ENCODE data around the gene PALMD. TPM values are rescaled to one million over a fixed set of nuclear protein-coding genes. Genes with fewer than 3 reads are reported as not detected.

The PALMD gene
- total RNA-seq, 1 experiment from 2014 or later, result not detected

- Histone ChIP-seq H4K91ac (ENCODE audit: insufficient read length, low read depth, low read length) (no peak overlapping the region), H3K56ac (ENCODE audit: insufficient read length, low read depth, low read length) (no peak overlapping the region), H3K27ac (ENCODE audit: insufficient read length, low read depth, low read length) (no peak overlapping the region), H3K23ac (ENCODE audit: insufficient read length, low read depth, low read length) (no peak overlapping the region), H3K14ac (ENCODE audit: insufficient read depth, low read length) (no peak overlapping the region), H2BK5ac (ENCODE audit: insufficient read length, low read length) (no peak overlapping the region), H3K79me2 (ENCODE audit: insufficient read depth, low read length) (no peaks in the 10 kb centered on the region), H2BK20ac (ENCODE audit: low read depth, low read length, poor library complexity, severe bottlenecking) (no peak overlapping the region), H3K4me2 (ENCODE audit: insufficient read depth, insufficient read length, low read length) (no peak overlapping the region), H2AK5ac (ENCODE audit: insufficient read length, low read length) (no peak overlapping the region), H3K27me3 (ENCODE audit: insufficient read depth, low read length) (no peaks in the 10 kb centered on the region), H4K8ac (replicated peaks; ENCODE audit: insufficient read length, low read depth, low read length) (no peak overlapping the region), H3K9me3 (ENCODE audit: control insufficient read depth, low read depth, low read length) (no peaks in the 10 kb centered on the region), H4K5ac (ENCODE audit: insufficient read length, low read depth, low read length) (no peak overlapping the region), H3K4ac (ENCODE audit: low read depth, low read length) (no peak overlapping the region), H2BK15ac (ENCODE audit: low read depth, low read length) (no peak overlapping the region), H2BK12ac (ENCODE audit: insufficient read length, low read depth, low read length) (no peak overlapping the region), H4K20me1 (ENCODE audit: control insufficient read depth, insufficient read depth, insufficient read length) (no peaks in the 10 kb centered on the region), H3K23me2 (ENCODE audit: insufficient read length, low read depth, low read length, poor library complexity, severe bottlenecking) (no peaks in the 10 kb centered on the region), H3K9ac (ENCODE audit: extremely low read depth, insufficient read length, low read length) (no peak overlapping the region), H3T11ph (ENCODE audit: low read length) (no peak overlapping the region), H2AFZ (ENCODE audit: low read length) (no peak overlapping the region), H2BK120ac (ENCODE audit: low read depth, low read length, poor library complexity, severe bottlenecking) (no peak overlapping the region), H3K18ac (ENCODE audit: insufficient read length, low read depth, low read length) (no peak overlapping the region), H3K4me1 (ENCODE audit: insufficient read depth, low read length) (no peaks in the 10 kb centered on the region), H3K79me1 (ENCODE audit: insufficient read depth, low read depth, low read length, poor library complexity, severe bottlenecking) (no peaks in the 10 kb centered on the region)
- H3K27me3 Mint-ChIP-seq (ENCODE audit: low read depth), result no peaks in the 10 kb centered on the region
- H3K27ac Mint-ChIP-seq, result no peak overlapping the region
- no peaks in the 10 kb centered on the region for H3K9me3 Mint-ChIP-seq
- no CpG with 5 or more reads among the region's 5 CpGs for WGBS (ENCODE audit: extremely low coverage, insufficient read length, low lambda C conversion rate)
- H3K4me1 Mint-ChIP-seq, result no peaks in the 10 kb centered on the region; a peak in 1 of 4 replicates
- TF ChIP-seq, protein P1, sequence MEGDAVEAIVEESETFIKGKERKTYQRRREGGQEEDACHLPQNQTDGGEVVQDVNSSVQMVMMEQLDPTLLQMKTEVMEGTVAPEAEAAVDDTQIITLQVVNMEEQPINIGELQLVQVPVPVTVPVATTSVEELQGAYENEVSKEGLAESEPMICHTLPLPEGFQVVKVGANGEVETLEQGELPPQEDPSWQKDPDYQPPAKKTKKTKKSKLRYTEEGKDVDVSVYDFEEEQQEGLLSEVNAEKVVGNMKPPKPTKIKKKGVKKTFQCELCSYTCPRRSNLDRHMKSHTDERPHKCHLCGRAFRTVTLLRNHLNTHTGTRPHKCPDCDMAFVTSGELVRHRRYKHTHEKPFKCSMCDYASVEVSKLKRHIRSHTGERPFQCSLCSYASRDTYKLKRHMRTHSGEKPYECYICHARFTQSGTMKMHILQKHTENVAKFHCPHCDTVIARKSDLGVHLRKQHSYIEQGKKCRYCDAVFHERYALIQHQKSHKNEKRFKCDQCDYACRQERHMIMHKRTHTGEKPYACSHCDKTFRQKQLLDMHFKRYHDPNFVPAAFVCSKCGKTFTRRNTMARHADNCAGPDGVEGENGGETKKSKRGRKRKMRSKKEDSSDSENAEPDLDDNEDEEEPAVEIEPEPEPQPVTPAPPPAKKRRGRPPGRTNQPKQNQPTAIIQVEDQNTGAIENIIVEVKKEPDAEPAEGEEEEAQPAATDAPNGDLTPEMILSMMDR (conservative IDR thresholded peaks at IDR 0.05), result no peak
- no peak overlapping the region for H3K4me3 Mint-ChIP-seq
- no peaks in the 10 kb centered on the region for H3K36me3 Mint-ChIP-seq (ENCODE audit: insufficient read depth in 1 of 3, low read depth in 3 of 3)
- no peak for DNase-seq
Measured at GRCh38 chr1:99673315-99673714, 27.4 kb downstream of the PALMD start.

All from H9 (cell line).